HL-60/S4 treated with retinoic acid at 250 ng/mL for 4 days and 3 days (cell line): ENCODE data around the gene SFSWAP.

ENCODE experiments used
- in situ Hi-C: fragments of 300-500 bp; cut with MboI; formaldehyde crosslinking; loops from 2 replicates; pipeline ENCODE4 v1.7.0; 2022; ENCODE audit warnings: low sequenced_read_pairs

Gene SFSWAP

GRCh38 chr12:131830914-131831571 is 120.2 kb downstream of the SFSWAP start:
- in situ Hi-C loops, result no loop called here

- in situ Hi-C loops, result no loop called here
These were observed 120.7 kb downstream of the SFSWAP start for GRCh38 chr12:131831635-131832041.

GRCh38 chr12:131832321-131833231 is 121.7 kb downstream of the SFSWAP start:
- in situ Hi-C loops, result no loop called here

GRCh38 chr12:131833288-131833895 is 122.5 kb downstream of the SFSWAP start:
- in situ Hi-C loops, result no loop called here

GRCh38 chr12:131833896-131834641 is 123.2 kb downstream of the SFSWAP start:
- in situ Hi-C loops, result no loop called here

GRCh38 chr12:131834798-131835615 is 124.1 kb downstream of the SFSWAP start:
- in situ Hi-C loops, result no loop called here

- in situ Hi-C loops, result no loop called here
These were observed 124.8 kb downstream of the SFSWAP start for GRCh38 chr12:131835616-131836171.

- in situ Hi-C loops, result no loop called here
These were observed 125.3 kb downstream of the SFSWAP start for GRCh38 chr12:131836193-131836592.

GRCh38 chr12:131836714-131837397 is 126.0 kb downstream of the SFSWAP start:
- in situ Hi-C loops, result no loop called here

- in situ Hi-C loops, result no loop called here
These were observed 129.9 kb downstream of the SFSWAP start for GRCh38 chr12:131840643-131841416.

- in situ Hi-C loops, result no loop called here
These were observed 130.7 kb downstream of the SFSWAP start for GRCh38 chr12:131841547-131841946.

GRCh38 chr12:131842169-131842568 is 131.3 kb downstream of the SFSWAP start:
- in situ Hi-C loops, result no loop called here

GRCh38 chr12:131843527-131843926 is 132.6 kb downstream of the SFSWAP start:
- in situ Hi-C loops, result no loop called here

GRCh38 chr12:131844140-131844539 is 133.2 kb downstream of the SFSWAP start:
- in situ Hi-C loops, result no loop called here

- in situ Hi-C loops, result no loop called here
These were observed 133.8 kb downstream of the SFSWAP start for GRCh38 chr12:131844656-131845055.

GRCh38 chr12:131845121-131845520 is 134.2 kb downstream of the SFSWAP start:
- in situ Hi-C loops, result no loop called here

GRCh38 chr12:131847456-131847855 is 136.6 kb downstream of the SFSWAP start:
- in situ Hi-C loops, result no loop called here

GRCh38 chr12:131848753-131849152 is 137.9 kb downstream of the SFSWAP start:
- in situ Hi-C loops, result no loop called here
